Thoracic aorta (tissue), 2 donors: Measurements from ENCODE around the gene MEIS1. TPM values are rescaled to one million over a fixed set of nuclear protein-coding genes. Genes with fewer than 3 reads are reported as not detected.

ENCODE experiments used
- ATAC-seq: fragments of 150-250 bp; one replicate; pipeline ENCODE4 v1.8.0; 2017; ENCODE audit warnings: low read depth; ENCODE audit not compliant: insufficient number of reproducible peaks, low FRiP score
- DNase-seq: peaks from one replicate; pipeline ENCODE4 v3.0.0-alpha.2; 2020; ENCODE audit warnings: low spot score
- H3K27ac ChIP-seq, 2 donors: fragments of 200-600 bp; sonication (generic); 1 replicate in 1 of 2; 2 replicates in 1 of 2; pipeline ENCODE4 v1.5.1; 2016; ENCODE audit warnings: mild to moderate bottlenecking in 2 of 2, moderate library complexity in 2 of 2
- H3K27me3 ChIP-seq: fragments of 200-600 bp; sonication (generic); replicated peaks from 2 replicates; pipeline ENCODE4 v1.6.0; 2016; ENCODE audit warnings: mild to moderate bottlenecking; ENCODE audit not compliant: insufficient read depth
- H3K36me3 ChIP-seq: fragments of 200-600 bp; sonication (generic); one replicate; pipeline ENCODE4 v1.5.1; 2016
- H3K4me1 ChIP-seq, 2 donors: fragments of 200-600 bp; sonication (generic); 1 replicate in 1 of 2; 2 replicates in 1 of 2; pipeline versions ENCODE4 v1.5.1 to v1.6.0; 2016; ENCODE audit warnings: low read depth in 2 of 2, mild to moderate bottlenecking in 1 of 2; ENCODE audit not compliant: control insufficient read depth in 1 of 2
- H3K4me3 ChIP-seq: fragments of 200-600 bp; sonication (generic); 2 replicates; pipeline ENCODE4 v1.5.1; 2016; ENCODE audit warnings: mild to moderate bottlenecking
- H3K9me3 ChIP-seq: fragments of 200-600 bp; sonication (generic); 2 replicates; pipeline ENCODE4 v1.5.1; 2016
- CTCF ChIP-seq: fragments of 200-600 bp; sonication (generic); IDR thresholded peaks from one replicate; pipeline ENCODE4 v1.5.1; 2019; ENCODE audit warnings: antibody characterized with exemption
- total RNA-seq, 2 donors: library from RNA; depleted of rRNA; stranded (reverse); fragments of >200 nt; gene quantifications; one replicate each; pipeline versions ENCODE4 v1.1.0 to v1.2.3, GENCODE V29; 2016

The MEIS1 gene
- total RNA-seq, 2 donors from 2014 or later, result 29.4 to 58.4 TPM

- no peak for TF ChIP-seq CTCF
- Histone ChIP-seq H3K27ac (peak overlapping the region in 1 of 2 donors; percentile 20), H3K4me3 (no peak overlapping the region), H3K9me3 (no peaks in the 10 kb centered on the region), H3K4me1 (peaks cover 6 to 17% of the 10 kb centered on the region in 2 donors), H3K27me3 (no peaks in the 10 kb centered on the region), H3K36me3 (no peaks in the 10 kb centered on the region)
- DNase-seq (no peak), ATAC-seq (no peak)
These were observed 160.6 kb downstream of the MEIS1 start for GRCh38 chr2:66595556-66595955.

GRCh38 chr2:66596256-66596655 lies 161.3 kb downstream of the MEIS1 start:
- Histone ChIP-seq H3K9me3 (no peaks in the 10 kb centered on the region), H3K27ac (no peak overlapping the region), H3K4me1 (peaks cover 6 to 17% of the 10 kb centered on the region in 2 donors), H3K36me3 (no peaks in the 10 kb centered on the region), H3K27me3 (no peaks in the 10 kb centered on the region), H3K4me3 (no peak overlapping the region)
- DNase-seq (no peak), ATAC-seq (no peak)
- no peak for TF ChIP-seq CTCF

GRCh38 chr2:66601624-66602023 lies 166.7 kb downstream of the MEIS1 start:
- H3K9me3 ChIP-seq, result no peaks in the 10 kb centered on the region
- ATAC-seq (no peak), DNase-seq (no peak)
- H3K36me3 ChIP-seq, result no peaks in the 10 kb centered on the region
- no peak overlapping the region for H3K27ac ChIP-seq
- TF ChIP-seq CTCF, result no peak
- no peak overlapping the region for H3K4me3 ChIP-seq
- H3K4me1 ChIP-seq, result peaks cover 0 to 6% of the 10 kb centered on the region in 2 donors
- no peaks in the 10 kb centered on the region for H3K27me3 ChIP-seq

GRCh38 chr2:66602341-66602740 lies 167.4 kb downstream of the MEIS1 start:
- Histone ChIP-seq H3K9me3 (no peaks in the 10 kb centered on the region), H3K4me1 (peaks cover 0 to 11% of the 10 kb centered on the region in 2 donors), H3K4me3 (no peak overlapping the region), H3K27ac (no peak overlapping the region), H3K27me3 (no peaks in the 10 kb centered on the region), H3K36me3 (no peaks in the 10 kb centered on the region)
- ATAC-seq (no peak), DNase-seq (no peak)
- no peak for TF ChIP-seq CTCF

- TF ChIP-seq CTCF, result no peak
- no peaks in the 10 kb centered on the region for H3K27me3 ChIP-seq
- no peak for DNase-seq
- H3K9me3 ChIP-seq, result no peaks in the 10 kb centered on the region
- H3K4me1 ChIP-seq, result peaks cover 0 to 12% of the 10 kb centered on the region in 2 donors
- ATAC-seq, result no peak
- no peaks in the 10 kb centered on the region for H3K36me3 ChIP-seq
- no peak overlapping the region for H3K4me3 ChIP-seq
- H3K27ac ChIP-seq, result no peak overlapping the region
These were observed 169.4 kb downstream of the MEIS1 start for GRCh38 chr2:66604326-66604725.
